IMR-90 (cell line): ENCODE measurements around the gene IFNA17.

ENCODE experiments used
- POLR2A ChIP-seq: IDR thresholded peaks from 2 replicates; pipeline ENCODE4 v1.6.1; 2012; ENCODE audit warnings: mild to moderate bottlenecking, low read depth, low read length
- RFX5 ChIP-seq: IDR thresholded peaks from 2 replicates; pipeline ENCODE4 v1.8.0; 2012; ENCODE audit warnings: low read depth, mild to moderate bottlenecking, low read length, moderate library complexity
- TF ChIP-seq, protein P1 (sequence below): conservative IDR thresholded peaks from 2 replicates; pipeline ENCODE4 v1.5.1; 2012; ENCODE audit warnings: mild to moderate bottlenecking, low read depth, low read length, improper control_type of control experiment

DNA sequence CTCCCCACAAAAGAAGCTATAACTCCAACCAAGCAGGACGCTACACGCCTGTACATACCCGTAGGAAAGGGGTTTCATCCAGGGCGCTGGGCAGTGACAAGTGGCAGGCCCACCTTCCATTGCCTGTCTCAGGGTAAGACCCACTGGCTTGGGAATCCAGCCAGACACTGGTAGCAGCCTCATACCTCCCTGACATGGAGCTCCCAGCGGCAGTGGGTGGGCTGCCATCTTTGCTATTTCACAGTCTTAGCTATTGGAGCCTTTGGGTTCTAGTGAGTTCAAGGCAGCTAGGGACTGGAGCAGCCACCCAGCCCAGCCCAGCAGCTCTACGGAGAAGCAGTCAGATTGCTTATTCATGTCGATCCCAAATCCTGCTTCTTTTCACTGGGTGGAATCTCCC, 17.7 kb downstream of the IFNA17 start:
- TF ChIP-seq, protein P1, sequence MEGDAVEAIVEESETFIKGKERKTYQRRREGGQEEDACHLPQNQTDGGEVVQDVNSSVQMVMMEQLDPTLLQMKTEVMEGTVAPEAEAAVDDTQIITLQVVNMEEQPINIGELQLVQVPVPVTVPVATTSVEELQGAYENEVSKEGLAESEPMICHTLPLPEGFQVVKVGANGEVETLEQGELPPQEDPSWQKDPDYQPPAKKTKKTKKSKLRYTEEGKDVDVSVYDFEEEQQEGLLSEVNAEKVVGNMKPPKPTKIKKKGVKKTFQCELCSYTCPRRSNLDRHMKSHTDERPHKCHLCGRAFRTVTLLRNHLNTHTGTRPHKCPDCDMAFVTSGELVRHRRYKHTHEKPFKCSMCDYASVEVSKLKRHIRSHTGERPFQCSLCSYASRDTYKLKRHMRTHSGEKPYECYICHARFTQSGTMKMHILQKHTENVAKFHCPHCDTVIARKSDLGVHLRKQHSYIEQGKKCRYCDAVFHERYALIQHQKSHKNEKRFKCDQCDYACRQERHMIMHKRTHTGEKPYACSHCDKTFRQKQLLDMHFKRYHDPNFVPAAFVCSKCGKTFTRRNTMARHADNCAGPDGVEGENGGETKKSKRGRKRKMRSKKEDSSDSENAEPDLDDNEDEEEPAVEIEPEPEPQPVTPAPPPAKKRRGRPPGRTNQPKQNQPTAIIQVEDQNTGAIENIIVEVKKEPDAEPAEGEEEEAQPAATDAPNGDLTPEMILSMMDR: no peak
- no peak for TF ChIP-seq RFX5
- TF ChIP-seq POLR2A: no peak
